ENCODE data around the gene PREX1. TPM values are rescaled to one million over a fixed set of nuclear protein-coding genes. Genes with fewer than 3 reads are reported as not detected.

PREX1 gene
- total RNA-seq, 1 experiment from 2014 or later: 9.5 TPM

DNA sequence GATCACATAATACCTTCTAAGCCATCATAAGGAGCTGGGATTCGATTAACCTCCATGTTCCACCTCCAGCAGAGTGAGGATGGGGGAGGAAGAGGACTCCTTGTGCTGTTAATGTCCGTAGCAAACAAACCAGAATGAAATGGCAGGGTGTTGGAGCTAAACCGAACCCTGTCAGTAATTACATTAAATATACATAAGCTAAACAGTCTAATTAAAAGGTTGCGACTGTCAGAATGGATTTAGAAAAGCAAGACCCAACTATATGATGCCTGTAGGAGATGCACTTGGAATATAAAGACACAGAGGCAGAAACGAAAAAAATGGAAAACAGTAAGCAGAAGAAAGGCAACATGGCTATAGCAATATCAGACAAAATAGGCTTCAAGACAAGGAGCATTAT, 13.2 kb downstream of the PREX1 start:
- no peak for DNase-seq
- H3K4me1 Mint-ChIP-seq (ENCODE audit: low read depth, unreplicated experiment): no peaks in the 10 kb centered on the region
- no peak overlapping the region for H3K27ac Mint-ChIP-seq (ENCODE audit: unreplicated experiment)
- CTCF ChIA-PET: interaction anchor here (0.9 kb wide), 1 partner anchor 157 kb away, joined by 4 read pairs; no protein-coding TSS in a partner anchor
- POLR2A ChIA-PET: no interaction called here
- no peaks in the 10 kb centered on the region for H3K36me3 Mint-ChIP-seq (ENCODE audit: insufficient read depth, unreplicated experiment)
- intact Hi-C loops (cut with micrococcal nuclease; ENCODE audit: unreplicated experiment): no loop called here
- no TSS peak for BruUV-seq (replicated peaks)
- no peaks in the 10 kb centered on the region for H3K36me3 ChIP-seq (ENCODE audit: control insufficient read depth, insufficient read depth, low read length)
- no peak overlapping the region for H3K4me3 ChIP-seq (ENCODE audit: low read depth, low read length)
- peaks cover 4% of the 10 kb centered on the region for H3K27me3 Mint-ChIP-seq (ENCODE audit: insufficient read depth, unreplicated experiment)
- no peaks in the 10 kb centered on the region for H3K27me3 ChIP-seq (replicated peaks; ENCODE audit: control insufficient read depth, insufficient read depth, low read length)
- TF ChIP-seq, protein P1, sequence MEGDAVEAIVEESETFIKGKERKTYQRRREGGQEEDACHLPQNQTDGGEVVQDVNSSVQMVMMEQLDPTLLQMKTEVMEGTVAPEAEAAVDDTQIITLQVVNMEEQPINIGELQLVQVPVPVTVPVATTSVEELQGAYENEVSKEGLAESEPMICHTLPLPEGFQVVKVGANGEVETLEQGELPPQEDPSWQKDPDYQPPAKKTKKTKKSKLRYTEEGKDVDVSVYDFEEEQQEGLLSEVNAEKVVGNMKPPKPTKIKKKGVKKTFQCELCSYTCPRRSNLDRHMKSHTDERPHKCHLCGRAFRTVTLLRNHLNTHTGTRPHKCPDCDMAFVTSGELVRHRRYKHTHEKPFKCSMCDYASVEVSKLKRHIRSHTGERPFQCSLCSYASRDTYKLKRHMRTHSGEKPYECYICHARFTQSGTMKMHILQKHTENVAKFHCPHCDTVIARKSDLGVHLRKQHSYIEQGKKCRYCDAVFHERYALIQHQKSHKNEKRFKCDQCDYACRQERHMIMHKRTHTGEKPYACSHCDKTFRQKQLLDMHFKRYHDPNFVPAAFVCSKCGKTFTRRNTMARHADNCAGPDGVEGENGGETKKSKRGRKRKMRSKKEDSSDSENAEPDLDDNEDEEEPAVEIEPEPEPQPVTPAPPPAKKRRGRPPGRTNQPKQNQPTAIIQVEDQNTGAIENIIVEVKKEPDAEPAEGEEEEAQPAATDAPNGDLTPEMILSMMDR (IDR thresholded peaks at IDR 0.05; ENCODE audit: insufficient read depth in 1 of 2, low read depth in 1 of 2, low read length in 1 of 2, severe bottlenecking in 1 of 2, unreplicated experiment in 1 of 2): no peak
- peaks cover 5% of the 10 kb centered on the region for H3K4me1 ChIP-seq
- no peak overlapping the region for H3K4me3 Mint-ChIP-seq (ENCODE audit: unreplicated experiment)
- H3K9me3 ChIP-seq: no peaks in the 10 kb centered on the region
- H3K9me3 Mint-ChIP-seq (ENCODE audit: unreplicated experiment): no peaks in the 10 kb centered on the region

DNA sequence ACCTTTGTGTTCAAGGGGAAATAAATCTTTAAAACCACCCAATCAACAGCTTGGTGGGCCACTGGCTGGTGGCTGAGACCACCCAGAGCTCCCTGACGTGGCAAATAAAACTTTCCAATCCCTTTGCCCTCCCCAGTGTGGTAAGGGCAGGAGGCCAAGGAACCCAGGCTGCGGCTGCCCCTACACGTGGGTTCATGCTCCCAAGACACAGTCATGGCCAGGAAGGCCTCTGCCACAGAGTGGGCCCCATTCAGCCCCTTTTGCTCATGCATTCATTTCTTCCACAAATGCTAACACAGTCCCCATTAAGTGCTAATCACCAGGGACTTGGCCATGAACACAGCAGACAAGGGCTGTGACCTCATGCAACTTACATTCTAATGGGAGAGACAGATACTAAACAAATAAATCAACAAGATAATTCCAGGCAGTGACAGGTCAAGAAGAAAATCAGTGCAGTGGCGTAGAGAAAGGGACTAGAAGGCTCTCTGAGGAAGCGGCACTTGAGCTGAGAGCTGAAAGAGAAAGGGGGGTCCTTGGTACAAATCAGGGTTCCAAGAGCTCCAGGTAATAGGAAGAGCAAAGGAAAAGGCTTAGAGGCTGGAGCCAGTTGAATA, 13.8 kb downstream of the PREX1 start:
- no TSS peak for BruUV-seq (replicated peaks)

DNA sequence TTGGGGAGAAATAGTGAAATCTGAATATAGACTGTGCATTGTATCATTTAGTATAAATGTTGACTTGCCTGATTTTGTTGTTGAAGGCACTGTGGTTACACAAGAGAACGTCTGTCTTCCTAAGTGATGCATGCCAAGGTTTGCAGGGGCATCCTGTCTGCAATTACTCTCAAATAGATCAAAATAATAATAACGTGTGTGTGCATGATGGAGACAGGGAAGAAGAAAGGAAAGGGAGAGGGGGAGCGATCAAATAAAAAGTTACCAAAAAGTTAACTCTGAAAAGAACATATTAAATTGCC, 14.4 kb downstream of the PREX1 start:
- DNase-seq: no peak
- TF ChIP-seq, protein P1 (IDR thresholded peaks at IDR 0.05; ENCODE audit: insufficient read depth in 1 of 2, low read depth in 1 of 2, low read length in 1 of 2, severe bottlenecking in 1 of 2, unreplicated experiment in 1 of 2): no peak
- Mint-ChIP-seq H3K27me3 (ENCODE audit: insufficient read depth, unreplicated experiment) (peaks cover 4% of the 10 kb centered on the region), H3K27ac (ENCODE audit: unreplicated experiment) (no peak overlapping the region), H3K36me3 (ENCODE audit: insufficient read depth, unreplicated experiment) (no peaks in the 10 kb centered on the region), H3K9me3 (ENCODE audit: unreplicated experiment) (no peaks in the 10 kb centered on the region), H3K4me1 (ENCODE audit: low read depth, unreplicated experiment) (no peaks in the 10 kb centered on the region), H3K4me3 (ENCODE audit: unreplicated experiment) (no peak overlapping the region)
- H3K4me1 ChIP-seq: peaks cover 5% of the 10 kb centered on the region
- no peak overlapping the region for H3K4me3 ChIP-seq (ENCODE audit: low read depth, low read length)
- no peaks in the 10 kb centered on the region for H3K36me3 ChIP-seq (ENCODE audit: control insufficient read depth, insufficient read depth, low read length)
- no peaks in the 10 kb centered on the region for H3K9me3 ChIP-seq
- intact Hi-C loops (cut with micrococcal nuclease; ENCODE audit: unreplicated experiment): no loop called here
- CTCF ChIA-PET: no interaction called here
- no peaks in the 10 kb centered on the region for H3K27me3 ChIP-seq (replicated peaks; ENCODE audit: control insufficient read depth, insufficient read depth, low read length)
- POLR2A ChIA-PET: no interaction called here
- no TSS peak for BruUV-seq (replicated peaks)

More for the DNA sequence above, 13.8 kb downstream of the PREX1 start:
- Histone ChIP-seq H3K9me3 (no peaks in the 10 kb centered on the region), H3K4me1 (peaks cover 5% of the 10 kb centered on the region), H3K36me3 (ENCODE audit: control insufficient read depth, insufficient read depth, low read length) (no peaks in the 10 kb centered on the region), H3K4me3 (ENCODE audit: low read depth, low read length) (no peak overlapping the region), H3K27me3 (replicated peaks; ENCODE audit: control insufficient read depth, insufficient read depth, low read length) (no peaks in the 10 kb centered on the region)
- TF ChIP-seq, protein P1 (IDR thresholded peaks at IDR 0.05; ENCODE audit: insufficient read depth in 1 of 2, low read depth in 1 of 2, low read length in 1 of 2, severe bottlenecking in 1 of 2, unreplicated experiment in 1 of 2): no peak
- Mint-ChIP-seq H3K4me3 (ENCODE audit: unreplicated experiment) (no peak overlapping the region), H3K27me3 (ENCODE audit: insufficient read depth, unreplicated experiment) (peaks cover 4% of the 10 kb centered on the region), H3K36me3 (ENCODE audit: insufficient read depth, unreplicated experiment) (no peaks in the 10 kb centered on the region), H3K4me1 (ENCODE audit: low read depth, unreplicated experiment) (no peaks in the 10 kb centered on the region), H3K9me3 (ENCODE audit: unreplicated experiment) (no peaks in the 10 kb centered on the region), H3K27ac (ENCODE audit: unreplicated experiment) (no peak overlapping the region)
- ChIA-PET CTCF (interaction anchor here (0.9 kb wide), 1 partner anchor 156 kb away, joined by 4 read pairs; no protein-coding TSS in a partner anchor), POLR2A (no interaction called here)
- DNase-seq: no peak
- intact Hi-C loops (cut with micrococcal nuclease; ENCODE audit: unreplicated experiment): no loop called here

Data from Caco-2 (cell line).